ENCODE results near the gene EIF4E1B.
A peak's percentile ranks its signal among the peaks of the same experiment; 100 is the strongest.

The EIF4E1B gene

GRCh38 chr5:176647843-176648473 lies 17.5 kb downstream of the EIF4E1B start:
- DNase-seq: no peak

GRCh38 chr5:176648474-176649194 lies 18.2 kb downstream of the EIF4E1B start:
- DNase-seq: peak; percentile 51

- no peak for DNase-seq
Observed at GRCh38 chr5:176650354-176650884, 19.9 kb downstream of the EIF4E1B start.

GRCh38 chr5:176651472-176651980 lies 21.1 kb downstream of the EIF4E1B start:
- no peak for DNase-seq

- no peak for DNase-seq
Observed at GRCh38 chr5:176652136-176652535, 21.7 kb downstream of the EIF4E1B start.

- peak; percentile 48 for DNase-seq
Observed at GRCh38 chr5:176653401-176654385, 23.2 kb downstream of the EIF4E1B start.

- no peak for DNase-seq
Observed at GRCh38 chr5:176654856-176655255, 24.4 kb downstream of the EIF4E1B start.

- no peak for DNase-seq
Observed at GRCh38 chr5:176656467-176656990, 26.1 kb downstream of the EIF4E1B start.

- DNase-seq: peak; percentile 69
Observed at GRCh38 chr5:176658007-176658599, 27.6 kb downstream of the EIF4E1B start.

- DNase-seq: peak; percentile 48
Observed at GRCh38 chr5:176658817-176659511, 28.5 kb downstream of the EIF4E1B start.

- no peak for DNase-seq
Observed at GRCh38 chr5:176659512-176659839, 29.0 kb downstream of the EIF4E1B start.

- no peak for DNase-seq
Observed at GRCh38 chr5:176659860-176660461, 29.5 kb downstream of the EIF4E1B start.

GRCh38 chr5:176660530-176660859 lies 30.0 kb downstream of the EIF4E1B start:
- no peak for DNase-seq

GRCh38 chr5:176660860-176661641 lies 30.6 kb downstream of the EIF4E1B start:
- peak; percentile 81 for DNase-seq

GRCh38 chr5:176661676-176662075 lies 31.2 kb downstream of the EIF4E1B start:
- no peak for DNase-seq

GRCh38 chr5:176662371-176663333 lies 32.2 kb downstream of the EIF4E1B start:
- no peak for DNase-seq

GRCh38 chr5:176663566-176663965 lies 33.1 kb downstream of the EIF4E1B start:
- no peak for DNase-seq

- no peak for DNase-seq
Observed at GRCh38 chr5:176664479-176664878, 34.0 kb downstream of the EIF4E1B start.

GRCh38 chr5:176664886-176665285 lies 34.4 kb downstream of the EIF4E1B start:
- DNase-seq: no peak
